Ascending aorta (tissue), 2 donors: ENCODE results near the gene WDR35. TPM values are rescaled to one million over a fixed set of nuclear protein-coding genes. Genes with fewer than 3 reads are reported as not detected.

ENCODE experiments used
- DNase-seq, 2 donors: peaks; one replicate each; pipeline ENCODE4 v3.0.0-alpha.2; 2019; ENCODE audit warnings: low spot score in 2 of 2
- H3K27ac ChIP-seq, 2 donors: fragments of 200-600 bp; sonication (generic); one replicate each; pipeline ENCODE4 v1.5.1; 2016 to 2017; ENCODE audit warnings: mild to moderate bottlenecking in 1 of 2
- H3K27me3 ChIP-seq: fragments of 200-600 bp; sonication (generic); one replicate; pipeline ENCODE4 v1.5.1; 2017
- H3K36me3 ChIP-seq, 2 donors: fragments of 200-600 bp; sonication (generic); one replicate each; pipeline ENCODE4 v1.5.1; 2016
- H3K4me1 ChIP-seq, 2 donors: fragments of 200-600 bp; sonication (generic); one replicate each; pipeline ENCODE4 v1.5.1; 2016 to 2017; ENCODE audit warnings: mild to moderate bottlenecking in 1 of 2
- H3K4me3 ChIP-seq, 2 donors: fragments of 200-600 bp; sonication (generic); one replicate each; pipeline ENCODE4 v1.5.1; 2016 to 2017; ENCODE audit warnings: mild to moderate bottlenecking in 1 of 2
- H3K9me3 ChIP-seq, 2 donors: fragments of 200-600 bp; sonication (generic); one replicate each; pipeline ENCODE4 v1.5.1; 2016
- CTCF ChIP-seq, 3 experiments: fragments of 200-600 bp in 2 of 3; fragments of 450-650 bp in 1 of 3; sonication (generic) in 2 of 3; IDR thresholded peaks; one replicate each; pipeline ENCODE4 v1.5.1; 2016 to 2019; ENCODE audit warnings: antibody characterized with exemption in 3 of 3, mild to moderate bottlenecking in 1 of 3, moderate library complexity in 1 of 3
- intact Hi-C: fragments of 100-400 bp; cut with DNase I; formaldehyde crosslinking; loops from one replicate; pipeline ENCODE4 v1.15.1; 2023
- total RNA-seq: library from RNA; depleted of rRNA; stranded (reverse); fragments of >200 nt; gene quantifications from one replicate; pipeline ENCODE4 v1.1.0, GENCODE V29; 2016

WDR35 gene
- total RNA-seq, 1 donor from 2014 or later, result 2.1 TPM

- intact Hi-C loops, result loop anchor here (2.0 kb wide), 1 partner anchor 21 kb away; the partner anchor contains the start of gene MATN3
- Histone ChIP-seq H3K4me3 (no peak overlapping the region), H3K9me3 (no peaks in the 10 kb centered on the region), H3K27me3 (no peaks in the 10 kb centered on the region), H3K27ac (no peak overlapping the region), H3K4me1 (peaks cover 0 to 5% of the 10 kb centered on the region in 2 donors), H3K36me3 (no peaks in the 10 kb centered on the region)
- no peak for TF ChIP-seq CTCF (IDR thresholded peaks at IDR 0.05)
- no peak for DNase-seq
Measured at GRCh38 chr2:19991895-19992294, 2.0 kb upstream of the WDR35 start.

GRCh38 chr2:19990416-19990728 lies 467 bp upstream of the WDR35 start:
- peak overlapping the region in 1 of 2 donors; percentile 24 for H3K27ac ChIP-seq
- no peaks in the 10 kb centered on the region for H3K9me3 ChIP-seq
- H3K4me1 ChIP-seq, result peaks cover 0 to 5% of the 10 kb centered on the region in 2 donors
- DNase-seq, result no peak
- intact Hi-C loops, result loop anchor here (2.0 kb wide), 1 partner anchor 22 kb away; the partner anchor contains the start of gene MATN3
- no peaks in the 10 kb centered on the region for H3K36me3 ChIP-seq
- no peak for TF ChIP-seq CTCF (IDR thresholded peaks at IDR 0.05)
- H3K27me3 ChIP-seq, result no peaks in the 10 kb centered on the region
- peak overlapping the region; percentile 58 to 67 for H3K4me3 ChIP-seq

GRCh38 chr2:19989342-19989666 lies 601 bp downstream of the WDR35 start:
- H3K27ac ChIP-seq, result peak overlapping the region; percentile 24 to 35
- H3K27me3 ChIP-seq, result no peaks in the 10 kb centered on the region
- no peaks in the 10 kb centered on the region for H3K9me3 ChIP-seq
- peaks cover 0 to 5% of the 10 kb centered on the region in 2 donors for H3K4me1 ChIP-seq
- H3K4me3 ChIP-seq, result peak overlapping the region; percentile 58 to 67
- no peaks in the 10 kb centered on the region for H3K36me3 ChIP-seq
- TF ChIP-seq CTCF (IDR thresholded peaks at IDR 0.05), result no peak
- no peak for DNase-seq
- intact Hi-C loops, result no loop called here

GRCh38 chr2:19988600-19988999 lies 1.3 kb downstream of the WDR35 start:
- Histone ChIP-seq H3K36me3 (no peaks in the 10 kb centered on the region), H3K4me3 (peak overlapping the region; percentile 58 to 67), H3K9me3 (no peaks in the 10 kb centered on the region), H3K27me3 (no peaks in the 10 kb centered on the region), H3K27ac (no peak overlapping the region), H3K4me1 (peaks cover 0 to 5% of the 10 kb centered on the region in 2 donors)
- no peak for DNase-seq
- no peak for TF ChIP-seq CTCF (IDR thresholded peaks at IDR 0.05)
- intact Hi-C loops, result no loop called here

- H3K27ac ChIP-seq, result no peak overlapping the region
- no peak overlapping the region for H3K4me3 ChIP-seq
- intact Hi-C loops, result no loop called here
- no peaks in the 10 kb centered on the region for H3K36me3 ChIP-seq
- no peaks in the 10 kb centered on the region for H3K27me3 ChIP-seq
- peaks cover 0 to 5% of the 10 kb centered on the region in 2 donors for H3K4me1 ChIP-seq
- TF ChIP-seq CTCF (IDR thresholded peaks at IDR 0.05), result no peak
- DNase-seq, result no peak
- H3K9me3 ChIP-seq, result no peaks in the 10 kb centered on the region
Measured at GRCh38 chr2:19987936-19988335, 2.0 kb downstream of the WDR35 start.

- DNase-seq, result no peak
- H3K27ac ChIP-seq, result no peak overlapping the region
- intact Hi-C loops, result no loop called here
- H3K27me3 ChIP-seq, result no peaks in the 10 kb centered on the region
- H3K4me1 ChIP-seq, result no peaks in the 10 kb centered on the region
- no peak for TF ChIP-seq CTCF (IDR thresholded peaks at IDR 0.05)
- no peak overlapping the region for H3K4me3 ChIP-seq
- peaks cover 0 to 8% of the 10 kb centered on the region in 2 donors for H3K36me3 ChIP-seq
- H3K9me3 ChIP-seq, result no peaks in the 10 kb centered on the region
Measured at GRCh38 chr2:19982268-19982667, 7.6 kb downstream of the WDR35 start.
